K562 (cell line): ENCODE results near the gene EEF2. TPM values are rescaled to one million over a fixed set of nuclear protein-coding genes. Genes with fewer than 3 reads are reported as not detected.

ENCODE experiments used
- BRD4 ChIP-seq: fragments of 200-600 bp; sonication (generic); IDR thresholded peaks from 2 replicates; pipeline ENCODE4 v1.6.1; 2017; ENCODE audit warnings: inconsistent platforms
- CBFA2T2 ChIP-seq: fragments of 450-650 bp; conservative IDR thresholded peaks from 2 replicates; pipeline ENCODE4 v1.6.1; 2017; ENCODE audit warnings: mild to moderate bottlenecking
- CHD4 ChIP-seq: fragments of 200-600 bp; sonication (generic); IDR thresholded peaks from 3 replicates; pipeline ENCODE4 v1.6.1; 2012; ENCODE audit warnings: low read depth, mild to moderate bottlenecking, mixed read lengths, low read length, inconsistent platforms; ENCODE audit not compliant: insufficient read depth, insufficient replicate concordance, poor library complexity, severe bottlenecking
- CSDE1 ChIP-seq, 2 experiments: fragments of 450-650 bp; IDR thresholded peaks; 2 replicates each; pipeline ENCODE4 v1.6.1; 2016; ENCODE audit warnings: mild to moderate bottlenecking in 1 of 2
- DIDO1 ChIP-seq: fragments of 450-650 bp; IDR thresholded peaks from 2 replicates; pipeline ENCODE4 v1.6.1; 2016; ENCODE audit warnings: low read depth, missing biosample characterization, missing genetic modification characterization
- EGR1 ChIP-seq: fragments of 450-650 bp; conservative IDR thresholded peaks from 2 replicates; pipeline ENCODE4 v1.6.1; 2017; ENCODE audit warnings: mild to moderate bottlenecking
- KDM4B ChIP-seq, 2 experiments: fragments of 450-650 bp in 1 of 2; sonication (generic) in 1 of 2; IDR thresholded peaks; 2 replicates each; pipeline ENCODE4 v1.6.1; 2016 to 2017; ENCODE audit warnings: borderline replicate concordance in 2 of 2, antibody characterized with exemption in 1 of 2, low read depth in 1 of 2, mild to moderate bottlenecking in 1 of 2
- MEF2A ChIP-seq: IDR thresholded peaks from 2 replicates; pipeline ENCODE4 v1.6.1; 2011; ENCODE audit warnings: low read depth, mild to moderate bottlenecking, low read length, moderate library complexity; ENCODE audit not compliant: control insufficient read depth
- MYNN ChIP-seq, 2 experiments: sonication (generic); formaldehyde crosslinking in 1 of 2; IDR thresholded peaks; 2 replicates each; pipeline versions ENCODE4 v1.5.0 to v1.6.1; 2016 to 2020; ENCODE audit warnings: antibody characterized with exemption in 1 of 2, missing genetic modification reagents in 1 of 2
- TBP ChIP-seq: optimal IDR thresholded peaks from 2 replicates; pipeline ENCODE3; 2011; ENCODE audit warnings: low read depth, low read length, improper control_type of control experiment
- TOE1 ChIP-seq, 2 experiments: fragments of 450-650 bp in 1 of 2; sonication (generic) in 1 of 2; formaldehyde crosslinking in 1 of 2; IDR thresholded peaks; 2 replicates each; pipeline versions ENCODE4 v1.7.1 to v1.8.0; 2016 to 2022; ENCODE audit warnings: borderline replicate concordance in 2 of 2, mild to moderate bottlenecking in 2 of 2, antibody characterized with exemption in 1 of 2, inconsistent platforms in 1 of 2, low read depth in 1 of 2, missing genetic modification reagents in 1 of 2, moderate library complexity in 1 of 2
- YBX1 ChIP-seq: fragments of 450-650 bp; IDR thresholded peaks from 2 replicates; pipeline ENCODE4 v1.7.1; 2016; ENCODE audit warnings: mild to moderate bottlenecking
- ZNF121 ChIP-seq: sonication (generic); formaldehyde crosslinking; conservative IDR thresholded peaks from 2 replicates; pipeline ENCODE4 v1.8.0; 2022; ENCODE audit warnings: missing genetic modification reagents
- ZNF507 ChIP-seq: conservative IDR thresholded peaks from 2 replicates; pipeline ENCODE4 v1.6.1; 2017; ENCODE audit warnings: missing genetic modification characterization, missing compliant biosample characterization
- polyA plus RNA-seq, 8 experiments: library from polyadenylated mRNA; depleted of rRNA in 4 of 8; stranded (reverse) in 5 of 8; unstranded in 3 of 8; fragments of >200 nt; fragmentation: Nextera tagmentation in 2 of 8; fragmentation: Illumina TruSeq in 1 of 8; extraction: Ambion mirVana in 2 of 8; extraction: Trizol in 1 of 8; gene quantifications; 2 replicates each; pipeline versions ENCODE4 v1.2.1 to v1.2.3, GENCODE V29; 2011 to 2014; ENCODE audit warnings: inconsistent platforms in 1 of 8, missing spikeins in 1 of 8
- total RNA-seq, 7 experiments: library from RNA; depleted of rRNA in 6 of 7; stranded (reverse); fragments of >200 nt in 6 of 7; fragmentation: Illumina TruSeq in 2 of 7; extraction: Trizol in 2 of 7; gene quantifications; 2 replicates each; pipeline versions ENCODE4 v1.2.1 to v1.2.3, GENCODE V29; 2011 to 2021; ENCODE audit warnings: low replicate concordance in 1 of 7
- TF ChIP-seq, protein P1 (sequence below): fragments of 250-450 bp; sonication (Bioruptor Pico); IDR thresholded peaks from 2 replicates; pipeline ENCODE4 v1.5.0; 2022; ENCODE audit warnings: mild to moderate bottlenecking
- TF ChIP-seq, protein P2 (sequence below): fragments of 200-800 bp; sonication (Bioruptor generic); IDR thresholded peaks from 2 replicates; pipeline ENCODE4 v1.6.1; 2016; ENCODE audit warnings: missing genetic modification characterization, missing compliant biosample characterization
- TF ChIP-seq, protein P3 (sequence below): sonication (generic); IDR thresholded peaks from 2 replicates; pipeline ENCODE4 v1.6.1; 2016

The EEF2 gene
- total and polyA plus RNA-seq, 9 of the 15 experiments (the other 6 are each of a cell fraction or from before 2014, with no cell fraction given), result 372 to 3,003 (median 1,453) TPM

GRCh38 chr19:3984908-3985642 is at the start of gene EEF2 (continued):
- TF ChIP-seq, protein P1, sequence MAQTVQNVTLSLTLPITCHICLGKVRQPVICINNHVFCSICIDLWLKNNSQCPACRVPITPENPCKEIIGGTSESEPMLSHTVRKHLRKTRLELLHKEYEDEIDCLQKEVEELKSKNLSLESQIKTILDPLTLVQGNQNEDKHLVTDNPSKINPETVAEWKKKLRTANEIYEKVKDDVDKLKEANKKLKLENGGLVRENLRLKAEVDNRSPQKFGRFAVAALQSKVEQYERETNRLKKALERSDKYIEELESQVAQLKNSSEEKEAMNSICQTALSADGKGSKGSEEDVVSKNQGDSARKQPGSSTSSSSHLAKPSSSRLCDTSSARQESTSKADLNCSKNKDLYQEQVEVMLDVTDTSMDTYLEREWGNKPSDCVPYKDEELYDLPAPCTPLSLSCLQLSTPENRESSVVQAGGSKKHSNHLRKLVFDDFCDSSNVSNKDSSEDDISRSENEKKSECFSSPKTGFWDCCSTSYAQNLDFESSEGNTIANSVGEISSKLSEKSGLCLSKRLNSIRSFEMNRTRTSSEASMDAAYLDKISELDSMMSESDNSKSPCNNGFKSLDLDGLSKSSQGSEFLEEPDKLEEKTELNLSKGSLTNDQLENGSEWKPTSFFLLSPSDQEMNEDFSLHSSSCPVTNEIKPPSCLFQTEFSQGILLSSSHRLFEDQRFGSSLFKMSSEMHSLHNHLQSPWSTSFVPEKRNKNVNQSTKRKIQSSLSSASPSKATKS (CRISPR knock-in tag), result no peak
- TF ChIP-seq YBX1 (no peak), ZNF121 (no peak), DIDO1 (tag) (no peak), MYNN (IDR thresholded peaks at IDR 0.05) (no peak), MYNN (CRISPR knock-in tag; IDR thresholded peaks at IDR 0.05) (no peak), CHD4 (no peak), TBP (no peak), MEF2A (no peak), TOE1 (IDR thresholded peaks at IDR 0.05; ENCODE audit: borderline replicate concordance) (peak; percentile 98), TOE1 (CRISPR knock-in tag; IDR thresholded peaks at IDR 0.05; ENCODE audit: borderline replicate concordance, low read depth) (no peak), KDM4B (IDR thresholded peaks at IDR 0.05; ENCODE audit: borderline replicate concordance in 2 of 2, low read depth in 1 of 2) (peak in 1 of 2 experiments; percentile 73; a peak in 1 of 4 replicates), CBFA2T2 (peak; percentile 69), ZNF507 (tag) (no peak), CSDE1 (IDR thresholded peaks at IDR 0.05) (no peak; a peak in 1 of 4 replicates), EGR1 (peak; percentile 70), BRD4 (peak; percentile 100)
- TF ChIP-seq, protein P2, sequence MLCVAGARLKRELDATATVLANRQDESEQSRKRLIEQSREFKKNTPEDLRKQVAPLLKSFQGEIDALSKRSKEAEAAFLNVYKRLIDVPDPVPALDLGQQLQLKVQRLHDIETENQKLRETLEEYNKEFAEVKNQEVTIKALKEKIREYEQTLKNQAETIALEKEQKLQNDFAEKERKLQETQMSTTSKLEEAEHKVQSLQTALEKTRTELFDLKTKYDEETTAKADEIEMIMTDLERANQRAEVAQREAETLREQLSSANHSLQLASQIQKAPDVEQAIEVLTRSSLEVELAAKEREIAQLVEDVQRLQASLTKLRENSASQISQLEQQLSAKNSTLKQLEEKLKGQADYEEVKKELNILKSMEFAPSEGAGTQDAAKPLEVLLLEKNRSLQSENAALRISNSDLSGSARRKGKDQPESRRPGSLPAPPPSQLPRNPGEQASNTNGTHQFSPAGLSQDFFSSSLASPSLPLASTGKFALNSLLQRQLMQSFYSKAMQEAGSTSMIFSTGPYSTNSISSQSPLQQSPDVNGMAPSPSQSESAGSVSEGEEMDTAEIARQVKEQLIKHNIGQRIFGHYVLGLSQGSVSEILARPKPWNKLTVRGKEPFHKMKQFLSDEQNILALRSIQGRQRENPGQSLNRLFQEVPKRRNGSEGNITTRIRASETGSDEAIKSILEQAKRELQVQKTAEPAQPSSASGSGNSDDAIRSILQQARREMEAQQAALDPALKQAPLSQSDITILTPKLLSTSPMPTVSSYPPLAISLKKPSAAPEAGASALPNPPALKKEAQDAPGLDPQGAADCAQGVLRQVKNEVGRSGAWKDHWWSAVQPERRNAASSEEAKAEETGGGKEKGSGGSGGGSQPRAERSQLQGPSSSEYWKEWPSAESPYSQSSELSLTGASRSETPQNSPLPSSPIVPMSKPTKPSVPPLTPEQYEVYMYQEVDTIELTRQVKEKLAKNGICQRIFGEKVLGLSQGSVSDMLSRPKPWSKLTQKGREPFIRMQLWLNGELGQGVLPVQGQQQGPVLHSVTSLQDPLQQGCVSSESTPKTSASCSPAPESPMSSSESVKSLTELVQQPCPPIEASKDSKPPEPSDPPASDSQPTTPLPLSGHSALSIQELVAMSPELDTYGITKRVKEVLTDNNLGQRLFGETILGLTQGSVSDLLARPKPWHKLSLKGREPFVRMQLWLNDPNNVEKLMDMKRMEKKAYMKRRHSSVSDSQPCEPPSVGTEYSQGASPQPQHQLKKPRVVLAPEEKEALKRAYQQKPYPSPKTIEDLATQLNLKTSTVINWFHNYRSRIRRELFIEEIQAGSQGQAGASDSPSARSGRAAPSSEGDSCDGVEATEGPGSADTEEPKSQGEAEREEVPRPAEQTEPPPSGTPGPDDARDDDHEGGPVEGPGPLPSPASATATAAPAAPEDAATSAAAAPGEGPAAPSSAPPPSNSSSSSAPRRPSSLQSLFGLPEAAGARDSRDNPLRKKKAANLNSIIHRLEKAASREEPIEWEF (CRISPR knock-in tag), result no peak
- TF ChIP-seq, protein P3, sequence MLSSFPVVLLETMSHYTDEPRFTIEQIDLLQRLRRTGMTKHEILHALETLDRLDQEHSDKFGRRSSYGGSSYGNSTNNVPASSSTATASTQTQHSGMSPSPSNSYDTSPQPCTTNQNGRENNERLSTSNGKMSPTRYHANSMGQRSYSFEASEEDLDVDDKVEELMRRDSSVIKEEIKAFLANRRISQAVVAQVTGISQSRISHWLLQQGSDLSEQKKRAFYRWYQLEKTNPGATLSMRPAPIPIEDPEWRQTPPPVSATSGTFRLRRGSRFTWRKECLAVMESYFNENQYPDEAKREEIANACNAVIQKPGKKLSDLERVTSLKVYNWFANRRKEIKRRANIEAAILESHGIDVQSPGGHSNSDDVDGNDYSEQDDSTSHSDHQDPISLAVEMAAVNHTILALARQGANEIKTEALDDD, result no peak
